HL-60 (cell line): ENCODE results near the gene AWAT2.

Experiments
- CTCF ChIP-seq: IDR thresholded peaks from one replicate; pipeline ENCODE4 v1.5.1; 2011; ENCODE audit warnings: low read length, control low read depth, inconsistent platforms; ENCODE audit not compliant: insufficient read depth
- POLR2AphosphoS5 ChIP-seq: IDR thresholded peaks from 2 replicates; pipeline ENCODE4 v1.6.1; 2012; ENCODE audit warnings: low read depth
- REST ChIP-seq: IDR thresholded peaks from 2 replicates; pipeline ENCODE4 v1.6.1; 2012; ENCODE audit warnings: low read depth; ENCODE audit not compliant: insufficient replicate concordance

GRCh38 chrX:70092247-70092646, 42.5 kb upstream of the AWAT2 start:
- TF ChIP-seq CTCF (no peak), REST (no peak), POLR2AphosphoS5 (no peak)
